WTC11 (cell line): ENCODE data around the gene BFSP1.

Source experiments
- ETV6 ChIP-seq: sonication (generic); formaldehyde crosslinking; IDR thresholded peaks from 2 replicates; pipeline ENCODE4 v1.8.1; 2022; ENCODE audit warnings: mild to moderate bottlenecking, missing genetic modification reagents
- FOXJ3 ChIP-seq: sonication (generic); formaldehyde crosslinking; IDR thresholded peaks from 2 replicates; pipeline ENCODE4 v1.9.0; 2021; ENCODE audit warnings: missing genetic modification reagents, mild to moderate bottlenecking, borderline replicate concordance
- NFE2L1 ChIP-seq: sonication (generic); formaldehyde crosslinking; IDR thresholded peaks from 2 replicates; pipeline ENCODE4 v1.8.1; 2023; ENCODE audit warnings: missing genetic modification reagents
- SP1 ChIP-seq: sonication (generic); formaldehyde crosslinking; conservative IDR thresholded peaks from 2 replicates; pipeline ENCODE4 v1.8.1; 2022; ENCODE audit warnings: missing genetic modification reagents
- TEAD4 ChIP-seq: sonication (generic); formaldehyde crosslinking; IDR thresholded peaks from 2 replicates; pipeline ENCODE4 v1.8.0; 2022; ENCODE audit warnings: mild to moderate bottlenecking, missing genetic modification reagents
- ZNF219 ChIP-seq: sonication (generic); formaldehyde crosslinking; IDR thresholded peaks from 2 replicates; pipeline ENCODE4 v1.8.0; 2023; ENCODE audit warnings: missing genetic modification reagents, mild to moderate bottlenecking, borderline replicate concordance
- ZNF416 ChIP-seq: fragments of 250-450 bp; sonication (Bioruptor Pico); IDR thresholded peaks from 2 replicates; pipeline ENCODE4 v1.9.0; 2021; ENCODE audit warnings: mild to moderate bottlenecking, inconsistent platforms
- ZNF423 ChIP-seq: fragments of 250-450 bp; sonication (Bioruptor Pico); IDR thresholded peaks from 2 replicates; pipeline ENCODE4 v2.1.2; 2022; ENCODE audit warnings: mild to moderate bottlenecking, moderate library complexity
- TF ChIP-seq, protein P1 (sequence below): fragments of 200-600 bp; IDR thresholded peaks from 2 replicates; pipeline ENCODE4 v1.8.0; 2022; ENCODE audit warnings: antibody characterized with exemption
- TF ChIP-seq, protein P2 (sequence below): fragments of 250-450 bp; sonication (Bioruptor Pico); IDR thresholded peaks from 2 replicates; pipeline ENCODE4 v2.1.2; 2022; ENCODE audit warnings: mild to moderate bottlenecking, moderate library complexity
- TF ChIP-seq, protein P3 (sequence below): sonication (generic); formaldehyde crosslinking; IDR thresholded peaks from 2 replicates; pipeline ENCODE4 v1.8.0; 2022; ENCODE audit warnings: mild to moderate bottlenecking, missing genetic modification reagents

DNA sequence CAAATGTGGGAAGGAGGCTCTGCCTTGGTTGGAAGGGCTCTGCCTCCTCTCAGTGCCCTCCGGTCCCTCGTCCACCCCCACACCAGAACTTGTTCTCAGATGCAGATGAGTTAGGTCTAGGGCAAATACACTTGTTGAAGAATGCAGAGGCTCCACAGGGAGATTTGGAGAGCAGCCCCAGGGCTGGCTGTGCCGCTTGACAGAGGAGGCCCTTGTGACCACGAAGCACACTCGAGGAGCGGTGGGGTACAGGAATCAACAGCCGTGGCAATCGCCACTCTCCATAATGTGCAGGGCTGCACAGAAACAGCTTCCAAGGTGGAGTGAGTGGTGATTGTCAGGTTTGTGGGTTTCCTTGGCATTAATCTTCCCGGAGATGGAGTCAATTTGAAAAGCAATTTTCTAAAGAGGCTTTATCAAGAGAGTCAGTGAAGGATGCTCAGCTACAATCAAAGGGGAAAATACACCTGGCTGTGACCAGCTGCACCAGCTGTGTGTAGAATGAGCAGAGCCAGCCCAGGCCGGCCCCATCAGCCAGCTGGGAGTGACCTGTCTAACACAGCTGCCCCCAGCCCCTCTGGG is 59.5 kb downstream of the BFSP1 start:
- TF ChIP-seq FOXJ3 (no peak), ZNF416 (no peak), NFE2L1 (CRISPR knock-in tag) (no peak), SP1 (CRISPR knock-in tag) (no peak), TEAD4 (CRISPR knock-in tag) (no peak), ZNF423 (CRISPR knock-in tag) (no peak), ZNF219 (CRISPR knock-in tag) (no peak), ETV6 (CRISPR knock-in tag) (no peak)
- TF ChIP-seq, protein P1, sequence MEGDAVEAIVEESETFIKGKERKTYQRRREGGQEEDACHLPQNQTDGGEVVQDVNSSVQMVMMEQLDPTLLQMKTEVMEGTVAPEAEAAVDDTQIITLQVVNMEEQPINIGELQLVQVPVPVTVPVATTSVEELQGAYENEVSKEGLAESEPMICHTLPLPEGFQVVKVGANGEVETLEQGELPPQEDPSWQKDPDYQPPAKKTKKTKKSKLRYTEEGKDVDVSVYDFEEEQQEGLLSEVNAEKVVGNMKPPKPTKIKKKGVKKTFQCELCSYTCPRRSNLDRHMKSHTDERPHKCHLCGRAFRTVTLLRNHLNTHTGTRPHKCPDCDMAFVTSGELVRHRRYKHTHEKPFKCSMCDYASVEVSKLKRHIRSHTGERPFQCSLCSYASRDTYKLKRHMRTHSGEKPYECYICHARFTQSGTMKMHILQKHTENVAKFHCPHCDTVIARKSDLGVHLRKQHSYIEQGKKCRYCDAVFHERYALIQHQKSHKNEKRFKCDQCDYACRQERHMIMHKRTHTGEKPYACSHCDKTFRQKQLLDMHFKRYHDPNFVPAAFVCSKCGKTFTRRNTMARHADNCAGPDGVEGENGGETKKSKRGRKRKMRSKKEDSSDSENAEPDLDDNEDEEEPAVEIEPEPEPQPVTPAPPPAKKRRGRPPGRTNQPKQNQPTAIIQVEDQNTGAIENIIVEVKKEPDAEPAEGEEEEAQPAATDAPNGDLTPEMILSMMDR: no peak
- TF ChIP-seq, protein P2, sequence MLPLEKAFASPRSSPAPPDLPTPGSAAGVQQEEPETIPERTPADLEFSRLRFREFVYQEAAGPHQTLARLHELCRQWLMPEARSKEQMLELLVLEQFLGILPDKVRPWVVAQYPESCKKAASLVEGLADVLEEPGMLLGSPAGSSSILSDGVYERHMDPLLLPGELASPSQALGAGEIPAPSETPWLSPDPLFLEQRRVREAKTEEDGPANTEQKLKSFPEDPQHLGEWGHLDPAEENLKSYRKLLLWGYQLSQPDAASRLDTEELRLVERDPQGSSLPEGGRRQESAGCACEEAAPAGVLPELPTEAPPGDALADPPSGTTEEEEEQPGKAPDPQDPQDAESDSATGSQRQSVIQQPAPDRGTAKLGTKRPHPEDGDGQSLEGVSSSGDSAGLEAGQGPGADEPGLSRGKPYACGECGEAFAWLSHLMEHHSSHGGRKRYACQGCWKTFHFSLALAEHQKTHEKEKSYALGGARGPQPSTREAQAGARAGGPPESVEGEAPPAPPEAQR (CRISPR knock-in tag): no peak
- TF ChIP-seq, protein P3, sequence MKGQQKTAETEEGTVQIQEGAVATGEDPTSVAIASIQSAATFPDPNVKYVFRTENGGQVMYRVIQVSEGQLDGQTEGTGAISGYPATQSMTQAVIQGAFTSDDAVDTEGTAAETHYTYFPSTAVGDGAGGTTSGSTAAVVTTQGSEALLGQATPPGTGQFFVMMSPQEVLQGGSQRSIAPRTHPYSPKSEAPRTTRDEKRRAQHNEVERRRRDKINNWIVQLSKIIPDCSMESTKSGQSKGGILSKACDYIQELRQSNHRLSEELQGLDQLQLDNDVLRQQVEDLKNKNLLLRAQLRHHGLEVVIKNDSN (CRISPR knock-in tag): no peak
